Measurements from ENCODE around the gene KBTBD4. TPM values are rescaled to one million over a fixed set of nuclear protein-coding genes. Genes with fewer than 3 reads are reported as not detected.
"Not testable (repeated sequence)": the region's sequence is repeated elsewhere in the genome, so short reads cannot be mapped to it uniquely, and the experiment has no call there.

The KBTBD4 gene
- total and polyA plus RNA-seq, 8 donors, result 13.3 to 21.5 (median 19.5) TPM

- TF ChIP-seq CTCF (IDR thresholded peaks at IDR 0.05), result no peak
- ATAC-seq (no peak), DNase-seq (no peak)
- H3K27me3 ChIP-seq, result no peaks in the 10 kb centered on the region
- peak overlapping the region in 1 of 2 donors; percentile 94 for H3K27ac ChIP-seq
- H3K4me1 ChIP-seq, result peaks cover 9 to 69% of the 10 kb centered on the region in 2 donors
- peaks cover 0 to under 1% of the 10 kb centered on the region in 2 donors for H3K36me3 ChIP-seq
- H3K9me3 ChIP-seq, result no peaks in the 10 kb centered on the region
- H3K4me3 ChIP-seq, result peak overlapping the region in 1 of 2 donors; percentile 98
- intact Hi-C loops (cut with DNase I), result loop anchor here in 1 of 2 donors (10.0 kb wide), 1 partner anchor 66 kb away; no protein-coding TSS in a partner anchor
Observed at GRCh38 chr11:47550288-47551047, 28.3 kb downstream of the KBTBD4 start.

DNA sequence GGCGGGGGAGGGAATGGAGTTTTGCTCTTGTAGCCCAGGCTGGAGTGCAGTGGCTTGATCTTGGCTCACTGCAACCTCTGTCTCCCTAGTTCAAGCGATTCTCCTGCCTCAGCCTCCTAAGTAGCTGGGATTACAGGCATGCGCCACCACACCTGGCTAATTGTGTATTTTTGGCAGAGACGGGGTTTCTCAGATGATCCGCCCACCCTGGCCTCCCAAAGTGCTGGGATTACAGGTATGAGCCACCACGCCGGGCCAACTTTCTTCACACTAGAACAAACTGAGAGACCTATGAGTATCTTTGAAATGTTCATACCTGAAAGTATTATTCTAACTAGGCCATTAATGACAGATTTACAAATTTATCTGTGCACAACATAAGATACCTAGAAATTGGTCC, 32.5 kb downstream of the KBTBD4 start:
- H3K9me3 ChIP-seq; intact Hi-C loops (cut with DNase I); H3K27ac ChIP-seq; DNase-seq; H3K36me3 ChIP-seq; H3K27me3 ChIP-seq; H3K4me3 ChIP-seq; ATAC-seq: not testable (repeated sequence)
- peaks cover 5 to 87% of the 10 kb centered on the region in 2 donors for H3K4me1 ChIP-seq

DNA sequence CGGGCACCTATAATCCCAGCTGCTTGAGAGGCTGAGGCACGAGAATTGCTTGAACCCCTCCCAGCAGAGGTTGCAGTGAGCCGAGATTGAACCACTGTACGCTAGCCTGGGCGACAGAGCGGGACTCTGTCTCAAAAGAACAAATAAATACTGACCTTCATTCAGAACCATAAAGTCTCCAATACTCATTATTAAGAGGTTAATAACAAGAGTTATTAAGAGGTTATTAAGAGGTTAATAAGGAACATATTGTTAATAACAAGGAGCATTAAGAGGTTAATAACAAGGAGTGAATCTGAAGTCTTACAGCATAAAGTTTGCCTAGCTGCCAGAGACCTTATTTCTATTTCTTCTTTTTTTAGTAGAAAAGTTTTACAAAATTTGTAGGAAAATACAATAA, 33.5 kb downstream of the KBTBD4 start:
- no peak overlapping the region for H3K4me3 ChIP-seq
- no peak overlapping the region for H3K27ac ChIP-seq
- intact Hi-C loops (cut with DNase I), result no loop called here
- no peak for ATAC-seq
- H3K4me1 ChIP-seq, result peaks cover 11 to 87% of the 10 kb centered on the region in 2 donors
- H3K9me3 ChIP-seq, result no peaks in the 10 kb centered on the region
- H3K27me3 ChIP-seq, result no peaks in the 10 kb centered on the region
- DNase-seq, result no peak
- TF ChIP-seq CTCF (IDR thresholded peaks at IDR 0.05), result no peak
- H3K36me3 ChIP-seq, result peaks cover 0 to 7% of the 10 kb centered on the region in 2 donors

DNA sequence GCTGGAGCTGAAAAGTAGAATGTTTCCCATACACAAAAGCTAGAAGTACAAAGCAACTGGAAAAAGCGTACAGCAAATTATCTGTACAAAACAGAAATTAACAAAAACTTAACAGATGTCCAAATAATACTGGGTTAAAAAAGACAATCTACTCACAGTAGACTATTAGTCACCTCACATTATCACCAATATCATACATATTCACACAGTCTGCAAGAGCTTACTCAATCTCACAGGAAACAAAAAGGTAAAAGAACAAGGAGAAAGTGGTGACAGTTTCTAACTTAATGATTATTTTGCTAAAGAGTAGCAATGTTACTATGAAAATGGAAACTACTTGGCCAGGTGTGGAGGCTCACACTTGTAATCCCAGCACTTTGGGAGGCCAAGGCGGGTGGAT, 37.7 kb downstream of the KBTBD4 start:
- DNase-seq (no peak), ATAC-seq (no peak)
- H3K4me3 ChIP-seq, result no peak overlapping the region
- no peaks in the 10 kb centered on the region for H3K27me3 ChIP-seq
- H3K9me3 ChIP-seq, result no peaks in the 10 kb centered on the region
- H3K4me1 ChIP-seq, result peaks cover 33 to 87% of the 10 kb centered on the region in 2 donors
- no peak for TF ChIP-seq CTCF (IDR thresholded peaks at IDR 0.05)
- H3K27ac ChIP-seq, result peak overlapping the region; percentile 33 to 53
- intact Hi-C loops (cut with DNase I), result no loop called here
- peaks cover 0 to 9% of the 10 kb centered on the region in 2 donors for H3K36me3 ChIP-seq

DNA sequence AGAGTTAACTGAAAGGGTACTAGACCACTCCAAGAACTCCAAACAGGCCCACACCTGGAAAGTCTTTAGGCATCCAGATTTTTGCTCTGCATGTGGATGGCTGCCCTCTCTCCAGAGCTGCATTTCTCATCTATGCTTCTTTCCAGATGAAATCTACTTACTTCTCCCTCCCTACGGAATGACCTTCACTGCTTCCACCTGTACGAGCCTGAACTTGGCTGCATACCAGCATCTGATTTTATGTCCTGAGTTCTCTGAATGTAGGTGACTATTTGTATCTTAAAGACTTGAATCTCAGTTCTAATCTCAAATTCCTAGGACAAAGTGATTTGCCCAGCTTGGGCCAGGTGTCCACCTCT, 39.1 kb downstream of the KBTBD4 start:
- peak overlapping the region in 1 of 2 donors; percentile 53 for H3K27ac ChIP-seq
- H3K36me3 ChIP-seq, result peaks cover 0 to 10% of the 10 kb centered on the region in 2 donors
- H3K27me3 ChIP-seq, result no peaks in the 10 kb centered on the region
- DNase-seq, result no peak
- H3K9me3 ChIP-seq, result no peaks in the 10 kb centered on the region
- no peak overlapping the region for H3K4me3 ChIP-seq
- ATAC-seq, result peak; percentile 16
- H3K4me1 ChIP-seq, result peaks cover 34 to 91% of the 10 kb centered on the region in 2 donors
- intact Hi-C loops (cut with DNase I), result no loop called here
- no peak for TF ChIP-seq CTCF (IDR thresholded peaks at IDR 0.05)
